GM18951 (cell line): ENCODE data around the gene RIMKLA.

Experiments used
- POLR2A ChIP-seq: IDR thresholded peaks from 4 replicates; pipeline ENCODE4 v1.6.1; 2011; ENCODE audit warnings: mild to moderate bottlenecking; ENCODE audit not compliant: insufficient read length, insufficient read depth; ENCODE audit errors: extremely low read depth
- in situ Hi-C: fragments of 300-500 bp; cut with MboI; formaldehyde crosslinking; loops from one replicate; pipeline ENCODE4 v1.12.0; 2022; ENCODE audit warnings: low sequenced_read_pairs, mixed read lengths, inconsistent platforms; ENCODE audit not compliant: unreplicated experiment

The RIMKLA gene

DNA sequence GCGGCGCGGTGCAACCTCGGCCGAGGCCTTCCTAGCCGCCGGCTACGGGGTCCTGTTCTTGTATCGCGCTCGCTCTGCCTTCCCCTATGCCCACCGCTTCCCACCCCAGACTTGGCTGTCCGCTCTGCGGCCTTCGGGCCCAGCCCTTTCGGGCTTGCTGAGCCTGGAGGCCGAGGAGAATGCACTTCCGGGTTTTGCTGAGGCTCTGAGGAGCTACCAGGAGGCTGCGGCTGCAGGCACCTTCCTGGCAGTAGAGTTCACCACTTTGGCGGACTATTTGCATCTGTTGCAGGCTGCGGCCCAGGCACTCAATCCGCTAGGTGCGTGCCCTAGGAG is 76.1 kb downstream of the RIMKLA start:
- in situ Hi-C loops, result no loop called here
- TF ChIP-seq POLR2A, result peak; percentile 0

- in situ Hi-C loops, result no loop called here
- no peak for TF ChIP-seq POLR2A
Observed at GRCh38 chr1:42461196-42461595, 80.6 kb downstream of the RIMKLA start.

GRCh38 chr1:42462828-42463763 is 82.5 kb downstream of the RIMKLA start, which contains the start of gene CCDC30:
Gene CCDC30, plus strand, starts transcription at chr1:42463286. Its CDS starts 17,266 bp downstream, at chr1:42480552.
- TF ChIP-seq POLR2A, result peak; percentile 21
- in situ Hi-C loops, result no loop called here

DNA sequence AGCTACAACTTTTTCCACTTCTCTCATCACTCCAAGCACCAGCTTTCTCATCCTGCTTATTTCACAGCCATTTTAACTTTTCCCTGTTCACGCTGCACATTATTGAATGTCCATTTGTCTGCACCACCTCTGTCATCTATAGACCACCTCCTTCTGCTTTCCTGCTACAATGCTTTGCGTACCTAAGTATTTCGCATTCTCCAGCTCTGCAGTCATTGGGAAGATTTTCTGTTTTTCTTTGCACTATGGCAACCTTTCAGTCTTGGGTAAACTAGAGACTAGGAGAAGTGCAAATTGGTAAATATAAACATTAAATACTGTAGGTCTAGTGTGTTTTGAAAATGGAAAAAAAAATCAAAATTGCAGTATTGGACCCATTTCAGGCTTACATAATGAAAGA is 83.3 kb downstream of the RIMKLA start:
- TF ChIP-seq POLR2A, result no peak
- in situ Hi-C loops, result no loop called here

DNA sequence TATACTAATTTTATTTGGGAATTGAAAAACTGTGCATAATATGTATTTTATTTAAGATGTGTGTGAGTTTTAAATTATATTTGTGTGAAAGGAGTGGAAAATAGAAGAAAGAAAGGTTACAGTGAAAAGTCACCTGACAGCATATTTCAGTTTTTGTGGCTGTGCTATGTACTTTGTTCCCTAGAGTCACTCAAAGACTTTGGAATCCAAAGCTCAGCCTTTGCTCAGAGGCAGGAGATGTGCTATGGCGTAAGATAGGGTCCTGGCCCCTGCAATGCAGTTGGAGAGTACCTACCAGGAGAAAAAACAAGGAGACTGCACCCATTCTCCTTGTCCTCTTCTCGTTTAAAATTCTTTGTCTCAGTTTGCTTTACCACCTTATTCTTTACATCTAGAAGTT is 85.4 kb downstream of the RIMKLA start:
- no peak for TF ChIP-seq POLR2A
- in situ Hi-C loops, result no loop called here

DNA sequence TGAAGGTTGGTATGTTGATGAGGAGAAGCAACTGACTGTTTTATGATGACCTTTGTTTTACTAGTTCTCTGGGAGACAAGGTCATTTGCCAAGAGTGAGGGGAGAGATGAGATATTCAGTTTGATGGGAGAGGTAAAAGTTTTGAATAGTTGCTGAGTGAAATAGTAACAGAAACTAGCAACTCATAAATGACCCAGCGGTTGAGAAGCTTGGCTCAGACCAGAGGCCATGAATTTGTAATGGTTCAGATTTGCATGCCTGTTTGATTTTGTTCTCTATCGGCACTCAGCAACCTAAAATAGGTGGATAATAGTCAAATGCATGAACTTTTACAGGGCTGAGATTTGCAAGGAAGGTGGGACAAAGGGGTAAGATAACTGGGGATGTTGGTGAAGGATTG is 89.1 kb downstream of the RIMKLA start:
- in situ Hi-C loops, result no loop called here
- no peak for TF ChIP-seq POLR2A
